Testis (tissue), 2 donors: ENCODE data around the gene CMTM2.

ENCODE experiments used
- CTCF ChIP-seq, 3 experiments: fragments of 450-650 bp in 2 of 3; fragments of 200-600 bp in 1 of 3; sonication (generic) in 1 of 3; IDR thresholded peaks; one replicate each; pipeline ENCODE4 v1.5.1; 2016 to 2019; ENCODE audit warnings: antibody characterized with exemption in 3 of 3, mild to moderate bottlenecking in 2 of 3, moderate library complexity in 1 of 3
- POLR2A ChIP-seq: fragments of 450-650 bp; IDR thresholded peaks from one replicate; pipeline ENCODE4 v1.6.1; 2017; ENCODE audit warnings: antibody characterized with exemption, mild to moderate bottlenecking, moderate library complexity

GRCh38 chr16:66596986-66597848 is 18.0 kb downstream of the CMTM2 start:
- TF ChIP-seq CTCF (IDR thresholded peaks at IDR 0.05): no peak
- no peak for TF ChIP-seq POLR2A
